Suppressor macrophage (primary cell): ENCODE results near the gene COX8A.

Source experiments
- DNase-seq, 4 experiments: peaks; one replicate each; pipeline ENCODE4 v3.0.0-alpha.2; 2020 to 2022

The COX8A gene

GRCh38 chr11:64003807-64004589 is 29.6 kb downstream of the COX8A start:
- no peak for DNase-seq

- DNase-seq: no peak
Observed at GRCh38 chr11:64004590-64004984, 30.2 kb downstream of the COX8A start.

- DNase-seq: no peak
Observed at GRCh38 chr11:64005691-64006090, 31.3 kb downstream of the COX8A start.

- DNase-seq: no peak
Observed at GRCh38 chr11:64006398-64006797, 32.0 kb downstream of the COX8A start.

- DNase-seq: peak; percentile 47 to 76 (median 69)
Observed at GRCh38 chr11:64007160-64007628, 32.8 kb downstream of the COX8A start.

- DNase-seq: peak; percentile 73 to 90 (median 82)
Observed at GRCh38 chr11:64007629-64008282, 33.3 kb downstream of the COX8A start.

- no peak for DNase-seq
Observed at GRCh38 chr11:64008283-64008913, 34.0 kb downstream of the COX8A start.

- no peak for DNase-seq
Observed at GRCh38 chr11:64008914-64009633, 34.7 kb downstream of the COX8A start.

- DNase-seq: no peak
Observed at GRCh38 chr11:64009710-64010109, 35.3 kb downstream of the COX8A start.

GRCh38 chr11:64010783-64011182 is 36.4 kb downstream of the COX8A start:
- no peak for DNase-seq

GRCh38 chr11:64011371-64011770 is 37.0 kb downstream of the COX8A start:
- no peak for DNase-seq

- no peak for DNase-seq
Observed at GRCh38 chr11:64013141-64013896, 38.9 kb downstream of the COX8A start.

- no peak for DNase-seq
Observed at GRCh38 chr11:64014356-64014755, 39.9 kb downstream of the COX8A start.

GRCh38 chr11:64015510-64015909 is 41.1 kb downstream of the COX8A start:
- no peak for DNase-seq

- no peak for DNase-seq
Observed at GRCh38 chr11:64015935-64016845, 41.8 kb downstream of the COX8A start.

GRCh38 chr11:64017945-64018224 is 43.5 kb downstream of the COX8A start:
- no peak for DNase-seq

- no peak for DNase-seq
Observed at GRCh38 chr11:64018310-64018709, 43.9 kb downstream of the COX8A start.

- DNase-seq: no peak
Observed at GRCh38 chr11:64019106-64020037, 45.0 kb downstream of the COX8A start.

- no peak for DNase-seq
Observed at GRCh38 chr11:64020976-64021756, 46.7 kb downstream of the COX8A start.
